K562 (cell line): ENCODE data around the gene TKTL1. TPM values are rescaled to one million over a fixed set of nuclear protein-coding genes. Genes with fewer than 3 reads are reported as not detected.
A peak's percentile ranks its signal among the peaks of the same experiment; 100 is the strongest.

ENCODE experiments used
- ATAC-seq: fragments of 200-7000 bp; cut with Tn5 transposase; 3 replicates; pipeline ENCODE4 v1.9.1; 2020; ENCODE audit warnings: moderate library complexity
- BruUV-seq: library from RNA; stranded (reverse); fragments of 400-500 nt; replicated peaks from 2 replicates; lab custom pipeline; 2021; lab: Mats Ljungman, UMichigan
- CTCF ChIA-PET: fragments of 300-600 bp; formaldehyde crosslinking; extraction: SDS; loops from one replicate; lab custom pipeline; 2021; ENCODE audit warnings: low intra/inter-chr PET ratio; lab: Yijun Ruan, JAX
- POLR2A ChIA-PET: fragments of 300-600, 350-650 bp; sonication (Branson Sonifier 250); formaldehyde crosslinking; extraction: SDS; loops from one replicate; lab custom pipeline; 2021; ENCODE audit warnings: antibody characterized with exemption, inconsistent platforms; lab: Yijun Ruan, JAX
- DNase-seq, 4 experiments: peaks; one replicate each; pipeline versions ENCODE4 v3.0.0 to v3.0.0-alpha.2; 2011 to 2018; ENCODE audit warnings: low spot score in 3 of 4, mixed read lengths in 3 of 4; ENCODE audit errors: extremely low read depth in 1 of 4
- FAIRE-seq: peaks from 2 replicates; lab custom pipeline; 2011; peaks lifted over from hg19 to GRCh38; lab: Jason Lieb, UNC
- H2AFZ ChIP-seq: 2 replicates; pipeline ENCODE4 v1.6.0; 2011; ENCODE audit warnings: low read depth, low read length, control low read depth, inconsistent platforms
- H3K27ac ChIP-seq: fragments of 200-600 bp; 3 replicates; pipeline ENCODE4 v1.8.0; 2011; ENCODE audit warnings: low read depth, mild to moderate bottlenecking, control low read depth, inconsistent platforms, low read length, moderate library complexity, mixed read lengths; ENCODE audit errors: extremely low read depth
- H3K27me3 ChIP-seq, 2 experiments: fragments of 300-600 bp in 1 of 2; 2 replicates in 1 of 2; 3 replicates in 1 of 2; pipeline versions ENCODE4 v1.6.0 to v1.8.0; 2011; ENCODE audit warnings: inconsistent platforms in 2 of 2, low read length in 2 of 2, mild to moderate bottlenecking in 1 of 2, mixed read lengths in 1 of 2, moderate library complexity in 1 of 2; ENCODE audit not compliant: control insufficient read depth in 2 of 2, insufficient read depth in 2 of 2
- H3K36me3 ChIP-seq: fragments of 300-600 bp; 3 replicates; pipeline ENCODE4 v1.8.0; 2011; ENCODE audit warnings: mild to moderate bottlenecking, low read length, inconsistent platforms; ENCODE audit not compliant: control insufficient read depth, insufficient read depth
- H3K4me1 ChIP-seq, 2 experiments: fragments of 200-600 bp in 1 of 2; replicated peaks in 1 of 2; 2 replicates in 1 of 2; 3 replicates in 1 of 2; pipeline versions ENCODE4 v1.5.1 to v1.8.0; 2011; ENCODE audit warnings: inconsistent platforms in 2 of 2, low read length in 2 of 2, mild to moderate bottlenecking in 1 of 2, mixed read lengths in 1 of 2, moderate library complexity in 1 of 2; ENCODE audit not compliant: control insufficient read depth in 2 of 2, insufficient read depth in 2 of 2
- H3K4me2 ChIP-seq: 2 replicates; pipeline ENCODE4 v1.6.1; 2011; ENCODE audit warnings: low read length, control low read depth, inconsistent platforms, mixed read lengths; ENCODE audit not compliant: insufficient read depth
- H3K4me3 ChIP-seq: fragments of 200-600 bp; sonication (generic), shearing (Covaris generic); 2 replicates; pipeline ENCODE4 v1.5.1; 2016; ENCODE audit warnings: control low read depth, inconsistent platforms
- H3K79me2 ChIP-seq: fragments of 200-600 bp; 3 replicates; pipeline ENCODE4 v1.8.0; 2011; ENCODE audit warnings: low read length, inconsistent platforms; ENCODE audit not compliant: control insufficient read depth, insufficient read depth
- H3K9ac ChIP-seq, 2 experiments: 2 replicates each; pipeline versions ENCODE4 v1.6.0 to v1.6.1; 2011; ENCODE audit warnings: low read depth in 2 of 2, low read length in 2 of 2, control low read depth in 1 of 2, inconsistent platforms in 1 of 2, mild to moderate bottlenecking in 1 of 2, mixed read lengths in 1 of 2; ENCODE audit not compliant: insufficient read depth in 1 of 2
- H3K9me1 ChIP-seq: one replicate; pipeline ENCODE4 v1.6.0; 2011; ENCODE audit warnings: inconsistent platforms, mild to moderate bottlenecking, low read length, moderate library complexity; ENCODE audit not compliant: control insufficient read depth, insufficient read depth
- H3K9me3 ChIP-seq: replicated peaks from 2 replicates; pipeline ENCODE4 v1.5.1; 2011; ENCODE audit warnings: low read depth, low read length, inconsistent platforms; ENCODE audit not compliant: control insufficient read depth, insufficient read depth
- H4K20me1 ChIP-seq: replicated peaks from 2 replicates; pipeline ENCODE4 v1.6.1; 2011; ENCODE audit warnings: low read length, inconsistent platforms, mixed read lengths; ENCODE audit not compliant: control insufficient read depth, insufficient read depth
- GATA2 ChIP-seq: sonication (generic); formaldehyde crosslinking; IDR thresholded peaks from 2 replicates; pipeline ENCODE4 v1.4.0; 2020; ENCODE audit warnings: mild to moderate bottlenecking, missing genetic modification reagents
- HNRNPUL1 ChIP-seq: fragments of 200-400 bp; formaldehyde crosslinking; IDR thresholded peaks from 2 replicates; pipeline ENCODE4 v1.6.1; 2017; ENCODE audit warnings: low read length
- NCOA1 ChIP-seq: fragments of 450-650 bp; IDR thresholded peaks from 2 replicates; pipeline ENCODE4 v1.6.1; 2016; ENCODE audit warnings: low read depth
- RBFOX2 ChIP-seq: fragments of 200-400 bp; formaldehyde crosslinking; IDR thresholded peaks from 2 replicates; pipeline ENCODE4 v1.6.1; 2017; ENCODE audit warnings: low read depth, mild to moderate bottlenecking, low read length, moderate library complexity
- ZBTB11 ChIP-seq, 3 experiments: fragments of 200-800 bp in 1 of 3; fragments of 250-450 bp in 1 of 3; fragments of 450-650 bp in 1 of 3; sonication (Bioruptor Pico) in 1 of 3; sonication (Bioruptor generic) in 1 of 3; formaldehyde crosslinking in 1 of 3; IDR thresholded peaks; 2 replicates each; pipeline versions ENCODE4 v1.6.1 to v1.8.0; 2016 to 2022; ENCODE audit warnings: mild to moderate bottlenecking in 2 of 3, missing genetic modification characterization in 2 of 3, missing compliant biosample characterization in 1 of 3, moderate library complexity in 1 of 3
- ZNF764 ChIP-seq: fragments of 250-450 bp; sonication (Bioruptor Pico); IDR thresholded peaks from 2 replicates; pipeline ENCODE4 v1.4.0; 2020; ENCODE audit warnings: low read depth, mild to moderate bottlenecking, moderate library complexity
- WGBS: fragments of 100-300 bp; shearing (Covaris generic); methylation state at CpG from one replicate; pipeline ENCODE4 v1.1.6; 2016; ENCODE audit warnings: low coverage, mixed read lengths; ENCODE audit not compliant: insufficient coverage; ENCODE audit errors: missing lambda C conversion rate; 5-methylcytosine and 5-hydroxymethylcytosine counted together
- in situ Hi-C: fragments of 300-500 bp; cut with MboI; formaldehyde crosslinking; loops from 4 replicates; pipeline ENCODE4 v1.15.0; 2018; ENCODE audit warnings: inconsistent platforms, mixed read lengths
- intact Hi-C: fragments of 100-400 bp; cut with micrococcal nuclease; formaldehyde crosslinking; loops from 2 replicates; pipeline ENCODE4 v1.14.2; 2022
- polyA plus RNA-seq, 8 experiments: library from polyadenylated mRNA; depleted of rRNA in 4 of 8; stranded (reverse) in 5 of 8; unstranded in 3 of 8; fragments of >200 nt; fragmentation: Nextera tagmentation in 2 of 8; fragmentation: Illumina TruSeq in 1 of 8; extraction: Ambion mirVana in 2 of 8; extraction: Trizol in 1 of 8; gene quantifications; 2 replicates each; pipeline versions ENCODE4 v1.2.1 to v1.2.3, GENCODE V29; 2011 to 2014; ENCODE audit warnings: inconsistent platforms in 1 of 8, missing spikeins in 1 of 8
- total RNA-seq, 7 experiments: library from RNA; depleted of rRNA in 6 of 7; stranded (reverse); fragments of >200 nt in 6 of 7; fragmentation: Illumina TruSeq in 2 of 7; extraction: Trizol in 2 of 7; gene quantifications; 2 replicates each; pipeline versions ENCODE4 v1.2.1 to v1.2.3, GENCODE V29; 2011 to 2021; ENCODE audit warnings: low replicate concordance in 1 of 7
- TF ChIP-seq, protein P1 (sequence below): fragments of 450-650 bp; IDR thresholded peaks from 2 replicates; pipeline ENCODE4 v1.6.1; 2017; ENCODE audit warnings: mild to moderate bottlenecking, moderate library complexity

Gene TKTL1
- total and polyA plus RNA-seq, 9 of the 15 experiments (the other 6 are each of a cell fraction or from before 2014, with no cell fraction given) = 0.18 to 0.71 (median 0.38) TPM

DNA sequence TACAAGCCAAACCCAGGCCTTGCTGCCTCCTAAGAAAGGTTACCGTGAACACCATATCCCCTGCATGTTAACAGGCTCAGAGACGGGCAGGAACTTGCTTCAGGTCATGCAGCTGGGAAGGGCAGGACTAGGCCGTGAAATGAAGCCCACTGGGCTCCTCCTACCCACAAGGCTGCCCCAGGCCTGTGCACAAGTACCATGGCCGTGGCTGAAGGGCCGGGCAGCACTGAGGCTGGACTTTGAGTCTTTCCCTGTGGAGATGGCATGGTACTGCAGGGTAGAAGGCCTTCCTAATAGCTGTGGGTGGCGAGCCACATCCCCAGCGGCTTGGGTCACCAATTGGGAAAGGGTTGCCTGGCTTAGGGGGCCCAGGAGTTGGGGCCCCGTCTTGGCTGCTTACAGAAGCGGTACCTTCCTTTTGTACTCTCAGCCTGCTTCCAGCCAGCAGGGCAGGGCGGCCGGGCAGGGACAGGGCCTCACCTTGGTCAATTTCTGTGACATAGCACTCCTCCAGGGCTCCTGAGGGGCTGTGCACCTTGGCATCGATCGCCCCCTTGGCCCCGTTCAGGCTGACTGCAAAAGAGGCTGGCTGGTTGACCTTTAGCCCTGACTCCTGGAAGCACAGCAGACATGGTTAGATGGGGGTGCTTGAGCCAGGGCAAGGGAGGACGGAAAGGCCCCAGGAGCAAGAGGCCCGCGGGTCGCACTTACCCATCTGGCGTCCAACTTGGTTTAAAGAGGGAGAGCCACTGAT lies 55.0 kb downstream of the TKTL1 start:
- H3K79me2 ChIP-seq = no peaks in the 10 kb centered on the region
- no peaks in the 10 kb centered on the region for H3K9me3 ChIP-seq
- no peaks in the 10 kb centered on the region for H3K9me1 ChIP-seq
- H3K9ac ChIP-seq = no peak overlapping the region
- 78% methylated on average over 11 of the region's 19 CpGs for WGBS
- CTCF ChIA-PET = no interaction called here
- no peaks in the 10 kb centered on the region for H3K27me3 ChIP-seq
- H4K20me1 ChIP-seq = peaks cover 13% of the 10 kb centered on the region
- DNase-seq (no peak), ATAC-seq (no peak), FAIRE-seq (no peak)
- no peak overlapping the region for H3K4me3 ChIP-seq
- H3K36me3 ChIP-seq = peaks cover 75% of the 10 kb centered on the region; the same call in 2 of the 3 replicates
- in situ Hi-C loops (no loop called here), intact Hi-C loops (no loop called here)
- POLR2A ChIA-PET = interaction anchor here (1.4 kb wide), 1 partner anchor 15 kb away, joined by 3 read pairs; no protein-coding TSS in a partner anchor
- H3K4me1 ChIP-seq = peaks cover 3 to 50% of the 10 kb centered on the region in 2 experiments; a peak in 3 of 5 replicates
- H3K27ac ChIP-seq = no peak overlapping the region
- no peak overlapping the region for H3K4me2 ChIP-seq
- TF ChIP-seq HNRNPUL1 (no peak), NCOA1 (no peak), GATA2 (CRISPR knock-in tag) (no peak), ZBTB11 (CRISPR knock-in tag; IDR thresholded peaks at IDR 0.05) (no peak), RBFOX2 (peak; percentile 29), ZNF764 (CRISPR knock-in tag) (no peak)
- TF ChIP-seq, protein P1, sequence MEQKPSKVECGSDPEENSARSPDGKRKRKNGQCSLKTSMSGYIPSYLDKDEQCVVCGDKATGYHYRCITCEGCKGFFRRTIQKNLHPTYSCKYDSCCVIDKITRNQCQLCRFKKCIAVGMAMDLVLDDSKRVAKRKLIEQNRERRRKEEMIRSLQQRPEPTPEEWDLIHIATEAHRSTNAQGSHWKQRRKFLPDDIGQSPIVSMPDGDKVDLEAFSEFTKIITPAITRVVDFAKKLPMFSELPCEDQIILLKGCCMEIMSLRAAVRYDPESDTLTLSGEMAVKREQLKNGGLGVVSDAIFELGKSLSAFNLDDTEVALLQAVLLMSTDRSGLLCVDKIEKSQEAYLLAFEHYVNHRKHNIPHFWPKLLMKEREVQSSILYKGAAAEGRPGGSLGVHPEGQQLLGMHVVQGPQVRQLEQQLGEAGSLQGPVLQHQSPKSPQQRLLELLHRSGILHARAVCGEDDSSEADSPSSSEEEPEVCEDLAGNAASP = no peak
- no peak overlapping the region for H2AFZ ChIP-seq
- BruUV-seq = no TSS peak
